ENCODE data around the gene GPATCH8. TPM values are rescaled to one million over a fixed set of nuclear protein-coding genes. Genes with fewer than 3 reads are reported as not detected.

The GPATCH8 gene
- total and polyA plus RNA-seq, 2 of the 8 experiments (the other 6 are each of a cell fraction or from before 2014, with no cell fraction given) = 20.5 to 58.1 TPM

- Histone ChIP-seq H4K8ac (ENCODE audit: extremely low read depth, insufficient read depth, low read length) (no peak overlapping the region; the same call in 1 of the 2 replicates), H3K23me2 (ENCODE audit: low read depth, low read length) (peaks cover 8% of the 10 kb centered on the region; the same call in 1 of the 2 replicates), H3K36me3 (ENCODE audit: control insufficient read depth in 2 of 4, insufficient read depth in 4 of 4, low read length in 3 of 4) (peaks cover 0 to 3% (median under 1%) of the 10 kb centered on the region in 4 experiments; a peak in 3 of 8 replicates), H4K20me1 (replicated peaks in 1 of 2; ENCODE audit: control insufficient read depth in 1 of 2, insufficient read depth in 2 of 2, low read length in 2 of 2) (peaks cover 4 to 20% of the 10 kb centered on the region in 2 experiments), H2BK5ac (ENCODE audit: low read depth, low read length) (no peak overlapping the region), H4K5ac (ENCODE audit: insufficient read length, low read depth, low read length) (no peak overlapping the region), H3K4me2 (ENCODE audit: insufficient read depth in 1 of 2, low read depth in 2 of 2, low read length in 2 of 2) (no peak overlapping the region), H2AFZ (ENCODE audit: low read length) (no peak overlapping the region), H3K79me1 (ENCODE audit: low read depth, low read length) (no peaks in the 10 kb centered on the region), H3K9me3 (ENCODE audit: insufficient read depth in 2 of 2, low read depth in 1 of 2, low read length in 1 of 2) (no peaks in the 10 kb centered on the region), H2BK12ac (ENCODE audit: low read depth, low read length) (no peak overlapping the region), H3K4me3 (ENCODE audit: extremely low read depth in 1 of 4, insufficient read depth in 2 of 4, low read depth in 3 of 4, low read length in 4 of 4) (no peak overlapping the region), H3K23ac (ENCODE audit: insufficient read length) (no peak overlapping the region), H3K27me3 (replicated peaks in 1 of 4; ENCODE audit: control insufficient read depth in 3 of 4, extremely low read depth in 1 of 4, insufficient read depth in 3 of 4, low read length in 3 of 4) (no peaks in the 10 kb centered on the region; a peak in 2 of 7 replicates), H2BK20ac (ENCODE audit: low read length) (no peak overlapping the region), H3K14ac (ENCODE audit: insufficient read length) (no peak overlapping the region), H2AK5ac (ENCODE audit: low read depth, low read length) (no peak overlapping the region), H3K4me1 (replicated peaks in 1 of 4; ENCODE audit: control insufficient read depth in 3 of 4, insufficient read depth in 4 of 4, low read length in 3 of 4) (peaks cover 0 to 8% (median 4%) of the 10 kb centered on the region in 4 experiments; a peak in 4 of 7 replicates), H4K91ac (replicated peaks; ENCODE audit: insufficient read length, low read length) (no peak overlapping the region), H3K27ac (ENCODE audit: low read depth, low read length) (no peak overlapping the region), H2BK15ac (ENCODE audit: low read length) (no peak overlapping the region), H3K79me2 (ENCODE audit: control insufficient read depth in 1 of 2, insufficient read depth in 2 of 2, low read length in 2 of 2) (peaks cover 0 to 1% of the 10 kb centered on the region in 2 experiments; a peak in 1 of 4 replicates), H3K18ac (ENCODE audit: extremely low read depth, low read length) (no peak overlapping the region), H3K4ac (replicated peaks; ENCODE audit: insufficient read length, low read depth, low read length) (no peak overlapping the region), H3K56ac (replicated peaks; ENCODE audit: insufficient read length, low read depth, low read length) (no peak overlapping the region), H2BK120ac (replicated peaks; ENCODE audit: low read depth, low read length) (no peak overlapping the region), H3K9ac (replicated peaks in 1 of 4; ENCODE audit: extremely low read depth in 1 of 4, low read depth in 3 of 4, low read length in 3 of 4) (no peak overlapping the region)
- ChIA-PET POLR2A (ENCODE audit: partially characterized antibody) (interaction anchor here (0.7 to 2.8 kb wide), 9 partner anchors 10 to 165 kb away, joined by 3 to 8 read pairs (median 5); partner anchors contain the start of genes TMUB2 and UBTF), CTCF (ENCODE audit: partially characterized antibody) (interaction anchor here (0.7 to 5.7 kb wide), 29 partner anchors 10 to 343 kb away, joined by 3 to 62 read pairs (median 4); partner anchors contain the start of genes ASB16, FAM171A2 and TMUB2)
- TF ChIP-seq KDM4A (IDR thresholded peaks at IDR 0.05; ENCODE audit: low read depth, low read length, severe bottlenecking) = no peak
- no peak for TF ChIP-seq NRF1 (IDR thresholded peaks at IDR 0.05; ENCODE audit: low read depth, low read length)
- TF ChIP-seq EGR1 (IDR thresholded peaks at IDR 0.05; ENCODE audit: borderline replicate concordance, low read depth, low read length) = no peak
- TF ChIP-seq RXRA (IDR thresholded peaks at IDR 0.05; ENCODE audit: insufficient read depth, low read depth, low read length) = no peak
- no peak for TF ChIP-seq EZH2 (IDR thresholded peaks at IDR 0.05; ENCODE audit: low read depth, low read length, severe bottlenecking)
- no peak for TF ChIP-seq GABPA (IDR thresholded peaks at IDR 0.05; ENCODE audit: borderline replicate concordance, insufficient read depth, low read length)
- TF ChIP-seq TCF12 (IDR thresholded peaks at IDR 0.05; ENCODE audit: low read depth, low read length) = no peak
- no peak for TF ChIP-seq POU5F1 (IDR thresholded peaks at IDR 0.05; ENCODE audit: low read depth, low read length)
- TF ChIP-seq EP300 (IDR thresholded peaks at IDR 0.05; ENCODE audit: borderline replicate concordance in 1 of 2, low read depth in 2 of 2, low read length in 2 of 2) = no peak
- FAIRE-seq (no peak), DNase-seq (ENCODE audit: low read depth in 1 of 2, low spot score in 2 of 2) (no peak)
- 93% methylated on average over 8 of the region's 8 CpGs; no CpG with 5 or more reads in 1 of the 2 experiments for WGBS, 2 experiments (ENCODE audit: extremely low coverage in 1 of 2, insufficient coverage in 1 of 2, insufficient read length in 1 of 2, insufficient replicate concordance in 2 of 2, low coverage in 1 of 2, low lambda C conversion rate in 2 of 2, missing lambda C conversion rate in 1 of 2)
Observed at GRCh38 chr17:44351464-44351863, 151.7 kb downstream of the GPATCH8 start.

All from H1 (cell line).